GM23338 (cell line): ENCODE results near the gene PPP1CA. TPM values are rescaled to one million over a fixed set of nuclear protein-coding genes. Genes with fewer than 3 reads are reported as not detected.

Experiments
- ATAC-seq: fragments of 200-7000 bp; cut with Tn5 transposase; 3 replicates; pipeline ENCODE4 v1.9.1; 2020
- DNase-seq: peaks from one replicate; pipeline ENCODE4 v3.0.0-alpha.2; 2015; ENCODE audit warnings: low spot score
- H2AFZ ChIP-seq: fragments of 200-600 bp; sonication (generic); 2 replicates; pipeline ENCODE4 v1.8.0; 2016; ENCODE audit warnings: antibody characterized with exemption, mild to moderate bottlenecking, moderate library complexity
- H3F3A ChIP-seq: fragments of 200-600 bp; sonication (generic); replicated peaks from 2 replicates; pipeline ENCODE4 v1.8.0; 2017; ENCODE audit warnings: antibody characterized with exemption, mixed run types, low read depth
- H3K27ac ChIP-seq: fragments of 200-600 bp; sonication (generic); 2 replicates; pipeline ENCODE4 v1.6.1; 2016; ENCODE audit warnings: low read depth
- H3K27me3 ChIP-seq: fragments of 200-600 bp; sonication (generic); 2 replicates; pipeline ENCODE4 v1.8.0; 2016; ENCODE audit warnings: mild to moderate bottlenecking, mixed run types, moderate library complexity; ENCODE audit not compliant: insufficient read depth
- H3K36me3 ChIP-seq: fragments of 200-600 bp; sonication (generic); 2 replicates; pipeline ENCODE4 v1.8.0; 2016; ENCODE audit warnings: mild to moderate bottlenecking; ENCODE audit not compliant: insufficient read depth
- H3K4me1 ChIP-seq: fragments of 200-600 bp; sonication (generic); 2 replicates; pipeline ENCODE4 v1.8.0; 2016; ENCODE audit warnings: mild to moderate bottlenecking, moderate library complexity; ENCODE audit not compliant: insufficient read depth
- H3K4me2 ChIP-seq: fragments of 200-600 bp; sonication (generic); 2 replicates; pipeline ENCODE4 v1.7.1; 2017; ENCODE audit warnings: mixed run types
- H3K4me3 ChIP-seq: fragments of 200-600 bp; sonication (generic); 2 replicates; pipeline ENCODE4 v1.6.1; 2016; ENCODE audit warnings: mixed run types
- H3K79me2 ChIP-seq: fragments of 200-600 bp; sonication (generic); replicated peaks from 2 replicates; pipeline ENCODE4 v1.8.0; 2017; ENCODE audit warnings: mild to moderate bottlenecking; ENCODE audit not compliant: insufficient read depth
- H3K9me2 ChIP-seq: fragments of 200-600 bp; sonication (generic); 2 replicates; pipeline ENCODE4 v1.8.0; 2017; ENCODE audit not compliant: insufficient read depth
- H4K20me1 ChIP-seq: fragments of 200-600 bp; sonication (generic); replicated peaks from 2 replicates; pipeline ENCODE4 v1.8.0; 2017; ENCODE audit warnings: mild to moderate bottlenecking; ENCODE audit not compliant: insufficient read depth
- H3K27ac Mint-ChIP-seq: 2 replicates; pipeline ENCODE4 v1.8.0; 2020; ENCODE audit warnings: inconsistent platforms, mild to moderate bottlenecking, moderate library complexity, mixed read lengths
- H3K27me3 Mint-ChIP-seq: 3 replicates; pipeline ENCODE4 v1.8.0; 2022; ENCODE audit warnings: low read depth, mild to moderate bottlenecking, moderate library complexity, mixed read lengths, inconsistent platforms; ENCODE audit not compliant: insufficient read depth, poor library complexity
- H3K36me3 Mint-ChIP-seq: 3 replicates; pipeline ENCODE4 v1.8.0; 2021; ENCODE audit warnings: low read depth, mild to moderate bottlenecking, inconsistent platforms, moderate library complexity, mixed read lengths
- H3K4me1 Mint-ChIP-seq: 3 replicates; pipeline ENCODE4 v1.8.0; 2020; ENCODE audit warnings: mild to moderate bottlenecking, inconsistent platforms, mixed read lengths
- H3K4me3 Mint-ChIP-seq: 3 replicates; pipeline ENCODE4 v1.8.0; 2021; ENCODE audit warnings: moderate library complexity, mild to moderate bottlenecking, inconsistent platforms, mixed read lengths
- H3K9me3 Mint-ChIP-seq: 3 replicates; pipeline ENCODE4 v1.8.0; 2020; ENCODE audit warnings: moderate library complexity, mild to moderate bottlenecking, inconsistent platforms, mixed read lengths
- EZH2 ChIP-seq: fragments of 200-600 bp; sonication (generic); IDR thresholded peaks from one replicate; pipeline ENCODE4 v1.8.0; 2017; ENCODE audit warnings: antibody characterized with exemption, mild to moderate bottlenecking, low read depth; ENCODE audit not compliant: unreplicated experiment
- EZH2phosphoT487 ChIP-seq: fragments of 200-600 bp; sonication (generic); IDR thresholded peaks from one replicate; pipeline ENCODE4 v1.8.1; 2018; ENCODE audit warnings: antibody characterized with exemption; ENCODE audit not compliant: unreplicated experiment
- JUNB ChIP-seq: IDR thresholded peaks from one replicate; pipeline ENCODE4 v1.6.1; 2016; ENCODE audit warnings: antibody characterized with exemption; ENCODE audit not compliant: unreplicated experiment
- POLR2AphosphoS5 ChIP-seq: IDR thresholded peaks from 2 replicates; pipeline ENCODE4 v1.6.1; 2016; ENCODE audit warnings: antibody characterized with exemption, low read depth
- ZNF114 ChIP-seq: fragments of 250-450 bp; sonication (Bioruptor Pico); IDR thresholded peaks from 2 replicates; pipeline ENCODE4 v1.5.0; 2020; ENCODE audit warnings: mild to moderate bottlenecking, moderate library complexity
- polyA plus RNA-seq: library from polyadenylated mRNA; unstranded; fragments of >200 nt; fragmentation: Nextera tagmentation; extraction: Ambion mirVana; gene quantifications from 2 replicates; pipeline ENCODE4 v1.2.1, GENCODE V29; 2016
- total RNA-seq: library from RNA; depleted of rRNA; stranded (reverse); fragments of >200 nt; shearing (Covaris generic); gene quantifications from 2 replicates; pipeline ENCODE4 v1.2.3, GENCODE V29; 2014
- TF ChIP-seq, protein P1 (sequence below): fragments of 250-450 bp; sonication (Bioruptor Pico); IDR thresholded peaks from 2 replicates; pipeline ENCODE4 v1.5.0; 2020; ENCODE audit warnings: mild to moderate bottlenecking, moderate library complexity
- TF ChIP-seq, protein P2 (sequence below), 2 experiments: fragments of 200-600 bp in 1 of 2; sonication (generic) in 1 of 2; conservative IDR thresholded peaks; 2 replicates each; pipeline versions ENCODE4 v1.5.1 to v1.6.1; 2016 to 2017; ENCODE audit warnings: antibody characterized with exemption in 2 of 2, low read depth in 2 of 2, mild to moderate bottlenecking in 2 of 2, moderate library complexity in 1 of 2
- TF ChIP-seq, protein P3 (sequence below): IDR thresholded peaks from one replicate; pipeline ENCODE4 v1.6.1; 2018; ENCODE audit warnings: antibody characterized with exemption; ENCODE audit not compliant: unreplicated experiment

The PPP1CA gene
- total and polyA plus RNA-seq, 2 experiments from 2014 or later = 217 to 237 TPM

DNA sequence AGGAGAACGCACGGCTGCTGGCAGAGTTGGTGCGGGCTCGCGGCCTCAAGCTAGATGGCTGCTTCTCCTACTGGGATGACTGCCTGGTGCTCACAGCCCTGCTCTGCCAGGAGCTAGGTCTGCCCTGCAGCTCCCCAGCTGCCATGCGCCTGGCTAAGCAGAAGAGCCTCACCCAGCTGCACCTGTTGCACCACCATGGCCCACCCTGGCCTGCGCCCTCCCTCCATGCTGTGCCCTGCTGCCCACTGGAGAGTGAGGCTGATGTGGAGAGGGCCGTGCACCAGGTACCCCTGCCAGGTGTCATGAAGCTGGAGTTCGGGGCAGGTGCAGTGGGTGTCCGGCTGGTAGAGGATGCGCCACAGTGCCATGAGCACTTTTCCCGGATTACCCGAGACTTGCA, 21.8 kb upstream of the PPP1CA start (continued):
- TF ChIP-seq, protein P1, sequence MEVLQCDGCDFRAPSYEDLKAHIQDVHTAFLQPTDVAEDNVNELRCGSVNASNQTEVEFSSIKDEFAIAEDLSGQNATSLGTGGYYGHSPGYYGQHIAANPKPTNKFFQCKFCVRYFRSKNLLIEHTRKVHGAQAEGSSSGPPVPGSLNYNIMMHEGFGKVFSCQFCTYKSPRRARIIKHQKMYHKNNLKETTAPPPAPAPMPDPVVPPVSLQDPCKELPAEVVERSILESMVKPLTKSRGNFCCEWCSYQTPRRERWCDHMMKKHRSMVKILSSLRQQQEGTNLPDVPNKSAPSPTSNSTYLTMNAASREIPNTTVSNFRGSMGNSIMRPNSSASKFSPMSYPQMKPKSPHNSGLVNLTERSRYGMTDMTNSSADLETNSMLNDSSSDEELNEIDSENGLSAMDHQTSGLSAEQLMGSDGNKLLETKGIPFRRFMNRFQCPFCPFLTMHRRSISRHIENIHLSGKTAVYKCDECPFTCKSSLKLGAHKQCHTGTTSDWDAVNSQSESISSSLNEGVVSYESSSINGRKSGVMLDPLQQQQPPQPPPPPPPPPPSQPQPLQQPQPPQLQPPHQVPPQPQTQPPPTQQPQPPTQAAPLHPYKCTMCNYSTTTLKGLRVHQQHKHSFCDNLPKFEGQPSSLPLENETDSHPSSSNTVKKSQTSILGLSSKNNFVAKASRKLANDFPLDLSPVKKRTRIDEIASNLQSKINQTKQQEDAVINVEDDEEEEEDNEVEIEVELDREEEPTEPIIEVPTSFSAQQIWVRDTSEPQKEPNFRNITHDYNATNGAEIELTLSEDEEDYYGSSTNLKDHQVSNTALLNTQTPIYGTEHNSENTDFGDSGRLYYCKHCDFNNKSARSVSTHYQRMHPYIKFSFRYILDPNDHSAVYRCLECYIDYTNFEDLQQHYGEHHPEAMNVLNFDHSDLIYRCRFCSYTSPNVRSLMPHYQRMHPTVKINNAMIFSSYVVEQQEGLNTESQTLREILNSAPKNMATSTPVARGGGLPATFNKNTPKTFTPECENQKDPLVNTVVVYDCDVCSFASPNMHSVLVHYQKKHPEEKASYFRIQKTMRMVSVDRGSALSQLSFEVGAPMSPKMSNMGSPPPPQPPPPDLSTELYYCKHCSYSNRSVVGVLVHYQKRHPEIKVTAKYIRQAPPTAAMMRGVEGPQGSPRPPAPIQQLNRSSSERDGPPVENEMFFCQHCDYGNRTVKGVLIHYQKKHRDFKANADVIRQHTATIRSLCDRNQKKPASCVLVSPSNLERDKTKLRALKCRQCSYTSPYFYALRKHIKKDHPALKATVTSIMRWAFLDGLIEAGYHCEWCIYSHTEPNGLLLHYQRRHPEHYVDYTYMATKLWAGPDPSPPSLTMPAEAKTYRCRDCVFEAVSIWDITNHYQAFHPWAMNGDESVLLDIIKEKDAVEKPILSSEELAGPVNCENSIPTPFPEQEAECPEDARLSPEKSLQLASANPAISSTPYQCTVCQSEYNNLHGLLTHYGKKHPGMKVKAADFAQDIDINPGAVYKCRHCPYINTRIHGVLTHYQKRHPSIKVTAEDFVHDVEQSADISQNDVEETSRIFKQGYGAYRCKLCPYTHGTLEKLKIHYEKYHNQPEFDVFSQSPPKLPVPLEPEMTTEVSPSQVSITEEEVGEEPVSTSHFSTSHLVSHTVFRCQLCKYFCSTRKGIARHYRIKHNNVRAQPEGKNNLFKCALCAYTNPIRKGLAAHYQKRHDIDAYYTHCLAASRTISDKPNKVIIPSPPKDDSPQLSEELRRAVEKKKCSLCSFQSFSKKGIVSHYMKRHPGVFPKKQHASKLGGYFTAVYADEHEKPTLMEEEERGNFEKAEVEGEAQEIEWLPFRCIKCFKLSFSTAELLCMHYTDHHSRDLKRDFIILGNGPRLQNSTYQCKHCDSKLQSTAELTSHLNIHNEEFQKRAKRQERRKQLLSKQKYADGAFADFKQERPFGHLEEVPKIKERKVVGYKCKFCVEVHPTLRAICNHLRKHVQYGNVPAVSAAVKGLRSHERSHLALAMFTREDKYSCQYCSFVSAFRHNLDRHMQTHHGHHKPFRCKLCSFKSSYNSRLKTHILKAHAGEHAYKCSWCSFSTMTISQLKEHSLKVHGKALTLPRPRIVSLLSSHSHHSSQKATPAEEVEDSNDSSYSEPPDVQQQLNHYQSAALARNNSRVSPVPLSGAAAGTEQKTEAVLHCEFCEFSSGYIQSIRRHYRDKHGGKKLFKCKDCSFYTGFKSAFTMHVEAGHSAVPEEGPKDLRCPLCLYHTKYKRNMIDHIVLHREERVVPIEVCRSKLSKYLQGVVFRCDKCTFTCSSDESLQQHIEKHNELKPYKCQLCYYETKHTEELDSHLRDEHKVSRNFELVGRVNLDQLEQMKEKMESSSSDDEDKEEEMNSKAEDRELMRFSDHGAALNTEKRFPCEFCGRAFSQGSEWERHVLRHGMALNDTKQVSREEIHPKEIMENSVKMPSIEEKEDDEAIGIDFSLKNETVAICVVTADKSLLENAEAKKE (CRISPR knock-in tag) = no peak
- no peak for TF ChIP-seq POLR2AphosphoS5
- TF ChIP-seq EZH2phosphoT487 = no peak
- no peak for TF ChIP-seq ZNF114
- TF ChIP-seq, protein P2, sequence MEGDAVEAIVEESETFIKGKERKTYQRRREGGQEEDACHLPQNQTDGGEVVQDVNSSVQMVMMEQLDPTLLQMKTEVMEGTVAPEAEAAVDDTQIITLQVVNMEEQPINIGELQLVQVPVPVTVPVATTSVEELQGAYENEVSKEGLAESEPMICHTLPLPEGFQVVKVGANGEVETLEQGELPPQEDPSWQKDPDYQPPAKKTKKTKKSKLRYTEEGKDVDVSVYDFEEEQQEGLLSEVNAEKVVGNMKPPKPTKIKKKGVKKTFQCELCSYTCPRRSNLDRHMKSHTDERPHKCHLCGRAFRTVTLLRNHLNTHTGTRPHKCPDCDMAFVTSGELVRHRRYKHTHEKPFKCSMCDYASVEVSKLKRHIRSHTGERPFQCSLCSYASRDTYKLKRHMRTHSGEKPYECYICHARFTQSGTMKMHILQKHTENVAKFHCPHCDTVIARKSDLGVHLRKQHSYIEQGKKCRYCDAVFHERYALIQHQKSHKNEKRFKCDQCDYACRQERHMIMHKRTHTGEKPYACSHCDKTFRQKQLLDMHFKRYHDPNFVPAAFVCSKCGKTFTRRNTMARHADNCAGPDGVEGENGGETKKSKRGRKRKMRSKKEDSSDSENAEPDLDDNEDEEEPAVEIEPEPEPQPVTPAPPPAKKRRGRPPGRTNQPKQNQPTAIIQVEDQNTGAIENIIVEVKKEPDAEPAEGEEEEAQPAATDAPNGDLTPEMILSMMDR (conservative IDR thresholded peaks at IDR 0.05; ENCODE audit: low read depth in 2 of 2) = no peak

DNA sequence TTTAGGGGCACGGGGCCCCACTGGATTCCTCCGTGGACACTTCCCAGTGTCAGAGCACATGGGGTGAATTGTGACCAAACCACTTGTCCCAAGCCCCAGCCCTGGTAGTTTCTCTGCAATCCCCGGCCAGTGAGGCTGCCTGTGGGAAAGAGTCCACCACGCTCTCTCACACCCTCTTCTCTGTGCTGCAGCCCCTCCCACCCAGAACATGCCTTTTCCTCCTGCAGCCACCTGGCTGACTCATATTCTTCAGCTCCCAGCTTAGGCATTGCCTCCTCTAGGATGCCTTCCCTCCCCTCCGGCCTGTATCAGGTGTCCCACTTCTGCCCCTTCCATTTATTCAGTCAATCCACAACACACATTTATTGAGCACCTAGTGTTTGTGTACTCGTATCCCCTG, 21.2 kb upstream of the PPP1CA start:
- Histone ChIP-seq H3K9me2 (no peaks in the 10 kb centered on the region), H2AFZ (no peak overlapping the region), H3K27ac (no peak overlapping the region), H3K27me3 (0 out of 2 replicates have a peak, but pooled peaks cover 5% of the 10 kb centered on the region), H3F3A (peaks cover 8% of the 10 kb centered on the region; the same call in 1 of the 2 replicates), H3K4me2 (no peak overlapping the region), H4K20me1 (no peaks in the 10 kb centered on the region), H3K36me3 (no peaks in the 10 kb centered on the region), H3K79me2 (no peaks in the 10 kb centered on the region), H3K4me3 (no peak overlapping the region), H3K4me1 (0 out of 2 replicates have a peak, but pooled peaks cover 6% of the 10 kb centered on the region)
- no peak for ATAC-seq
- Mint-ChIP-seq H3K4me3 (peak overlapping the region; percentile 4; the same call in 1 of the 3 replicates), H3K9me3 (no peaks in the 10 kb centered on the region; the same call in 2 of the 3 replicates), H3K36me3 (no peaks in the 10 kb centered on the region), H3K4me1 (peaks cover 9% of the 10 kb centered on the region; the same call in 2 of the 3 replicates), H3K27ac (no peak overlapping the region), H3K27me3 (peaks cover 26% of the 10 kb centered on the region)
- peak; percentile 38 for DNase-seq
- TF ChIP-seq JUNB = no peak
- TF ChIP-seq POLR2AphosphoS5 = no peak
- no peak for TF ChIP-seq EZH2
- TF ChIP-seq EZH2phosphoT487 = no peak
- TF ChIP-seq, protein P3, sequence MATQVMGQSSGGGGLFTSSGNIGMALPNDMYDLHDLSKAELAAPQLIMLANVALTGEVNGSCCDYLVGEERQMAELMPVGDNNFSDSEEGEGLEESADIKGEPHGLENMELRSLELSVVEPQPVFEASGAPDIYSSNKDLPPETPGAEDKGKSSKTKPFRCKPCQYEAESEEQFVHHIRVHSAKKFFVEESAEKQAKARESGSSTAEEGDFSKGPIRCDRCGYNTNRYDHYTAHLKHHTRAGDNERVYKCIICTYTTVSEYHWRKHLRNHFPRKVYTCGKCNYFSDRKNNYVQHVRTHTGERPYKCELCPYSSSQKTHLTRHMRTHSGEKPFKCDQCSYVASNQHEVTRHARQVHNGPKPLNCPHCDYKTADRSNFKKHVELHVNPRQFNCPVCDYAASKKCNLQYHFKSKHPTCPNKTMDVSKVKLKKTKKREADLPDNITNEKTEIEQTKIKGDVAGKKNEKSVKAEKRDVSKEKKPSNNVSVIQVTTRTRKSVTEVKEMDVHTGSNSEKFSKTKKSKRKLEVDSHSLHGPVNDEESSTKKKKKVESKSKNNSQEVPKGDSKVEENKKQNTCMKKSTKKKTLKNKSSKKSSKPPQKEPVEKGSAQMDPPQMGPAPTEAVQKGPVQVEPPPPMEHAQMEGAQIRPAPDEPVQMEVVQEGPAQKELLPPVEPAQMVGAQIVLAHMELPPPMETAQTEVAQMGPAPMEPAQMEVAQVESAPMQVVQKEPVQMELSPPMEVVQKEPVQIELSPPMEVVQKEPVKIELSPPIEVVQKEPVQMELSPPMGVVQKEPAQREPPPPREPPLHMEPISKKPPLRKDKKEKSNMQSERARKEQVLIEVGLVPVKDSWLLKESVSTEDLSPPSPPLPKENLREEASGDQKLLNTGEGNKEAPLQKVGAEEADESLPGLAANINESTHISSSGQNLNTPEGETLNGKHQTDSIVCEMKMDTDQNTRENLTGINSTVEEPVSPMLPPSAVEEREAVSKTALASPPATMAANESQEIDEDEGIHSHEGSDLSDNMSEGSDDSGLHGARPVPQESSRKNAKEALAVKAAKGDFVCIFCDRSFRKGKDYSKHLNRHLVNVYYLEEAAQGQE = no peak
